Fibroblast of the aortic adventitia (primary cell): ENCODE results near the gene TBXT. TPM values are rescaled to one million over a fixed set of nuclear protein-coding genes. Genes with fewer than 3 reads are reported as not detected.

Experiments used
- DNase-seq: peaks from one replicate; pipeline ENCODE4 v3.0.0-alpha.2; 2010; ENCODE audit warnings: low read depth
- H3K4me3 ChIP-seq: 2 replicates; pipeline ENCODE4 v1.5.1; 2011; ENCODE audit warnings: low read depth, mild to moderate bottlenecking, control low read depth, low read length, moderate library complexity
- CTCF ChIP-seq: IDR thresholded peaks from 2 replicates; pipeline ENCODE4 v1.5.1; 2011; ENCODE audit warnings: mild to moderate bottlenecking, low read length, control low read depth, inconsistent platforms; ENCODE audit not compliant: insufficient read depth
- total RNA-seq: library from RNA; depleted of rRNA; stranded (reverse); fragments of >200 nt; gene quantifications from 2 replicates; pipeline ENCODE4 v1.2.3, GENCODE V29; 2012; ENCODE audit warnings: low replicate concordance

The TBXT gene
- total RNA-seq, 1 donor: not detected

DNA sequence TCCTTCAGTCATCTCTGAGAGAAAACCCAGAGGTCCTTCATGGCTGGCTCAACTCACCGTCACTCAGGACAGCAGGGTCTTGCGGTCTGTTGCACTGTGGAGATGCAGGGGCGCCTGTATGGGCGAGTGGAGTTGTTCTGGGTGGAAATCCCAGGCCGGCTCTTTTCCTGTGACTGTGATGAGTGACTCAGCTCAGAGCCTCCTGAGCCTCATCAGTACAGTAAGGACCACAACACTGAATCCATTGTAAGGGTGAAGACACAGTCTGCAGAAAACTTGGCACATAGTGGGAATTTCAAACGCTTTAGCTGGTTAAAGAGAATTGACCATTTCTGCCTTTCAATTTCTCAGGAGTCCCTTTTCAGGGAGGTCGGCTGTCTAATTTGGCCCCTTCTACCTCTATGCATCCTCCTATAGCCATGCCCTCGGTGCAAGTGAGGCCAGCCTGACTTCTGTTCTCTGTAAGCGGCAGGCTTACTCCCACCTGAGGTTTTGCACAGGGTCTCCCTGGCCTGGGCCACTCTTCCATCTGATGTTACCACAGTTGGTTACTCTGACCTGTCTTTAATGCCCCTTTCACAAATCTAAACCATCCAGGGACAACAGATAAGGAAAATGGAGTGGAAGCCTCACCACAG, 35.5 kb upstream of the TBXT start:
- H3K4me3 ChIP-seq: no peak overlapping the region
- no peak for DNase-seq
- TF ChIP-seq CTCF: no peak

DNA sequence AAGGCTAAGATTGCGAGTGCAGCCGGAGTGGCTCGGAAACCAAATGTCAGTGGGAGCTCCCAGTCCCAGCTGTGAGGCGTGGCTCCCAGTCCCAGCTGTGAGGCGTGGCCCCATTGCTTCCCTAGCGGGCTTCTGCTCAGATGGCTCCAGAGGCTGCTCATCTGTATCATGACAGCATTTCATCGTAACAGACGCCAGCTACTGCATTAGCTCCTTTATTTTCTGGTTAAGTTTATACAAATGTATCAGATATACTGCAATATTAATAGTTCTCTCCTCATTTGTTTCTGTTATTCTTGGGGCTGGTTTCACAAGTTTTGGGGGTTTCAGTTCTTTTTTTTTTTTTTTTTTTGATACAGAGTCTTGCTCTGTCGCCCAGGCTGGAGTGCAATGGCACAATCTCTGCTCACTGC, 34.7 kb upstream of the TBXT start:
- DNase-seq: no peak
- TF ChIP-seq CTCF: no peak
- H3K4me3 ChIP-seq: no peak overlapping the region

- DNase-seq: no peak
Measured at GRCh38 chr6:166201878-166202277, 34.2 kb upstream of the TBXT start.

DNA sequence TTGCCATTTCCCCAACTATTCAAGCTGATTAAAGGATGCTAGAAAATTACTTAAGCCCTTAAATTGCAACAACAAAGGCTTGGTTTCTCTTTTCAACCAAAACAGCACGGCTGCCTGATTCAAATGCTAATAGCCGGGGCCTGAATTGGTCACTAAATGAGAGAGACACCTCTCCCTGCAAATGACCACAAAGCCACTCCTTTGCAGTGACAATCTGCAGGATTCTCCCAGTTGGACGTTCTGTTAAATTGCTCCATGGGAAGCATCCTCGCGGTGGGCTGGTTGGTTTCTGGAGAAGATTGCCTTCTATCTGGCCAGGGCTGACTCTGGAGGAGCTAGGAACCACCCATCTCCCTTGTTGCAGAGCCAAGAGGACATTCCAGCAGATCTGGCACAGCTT, 29.7 kb upstream of the TBXT start:
- no peak for TF ChIP-seq CTCF
- peak; percentile 14 for DNase-seq
- H3K4me3 ChIP-seq: no peak overlapping the region

More at GRCh38 chr6:166201878-166202277, 34.2 kb upstream of the TBXT start:
- no peak overlapping the region for H3K4me3 ChIP-seq
- no peak for TF ChIP-seq CTCF

GRCh38 chr6:166195860-166196238, 28.2 kb upstream of the TBXT start:
- TF ChIP-seq CTCF: no peak
- H3K4me3 ChIP-seq: no peak overlapping the region
- DNase-seq: no peak

GRCh38 chr6:166194914-166195859, 27.5 kb upstream of the TBXT start:
- no peak for TF ChIP-seq CTCF
- DNase-seq: no peak
- H3K4me3 ChIP-seq: no peak overlapping the region
